K562 (cell line): Measurements from ENCODE around the gene SPRR2A. TPM values are rescaled to one million over a fixed set of nuclear protein-coding genes. Genes with fewer than 3 reads are reported as not detected.

ENCODE experiments used
- ARHGAP35 ChIP-seq: fragments of 450-650 bp; IDR thresholded peaks from 2 replicates; pipeline ENCODE4 v1.6.1; 2018; ENCODE audit not compliant: partially characterized antibody
- C11orf30 ChIP-seq: fragments of 450-650 bp; IDR thresholded peaks from 2 replicates; pipeline ENCODE4 v1.6.1; 2016; ENCODE audit warnings: low read depth, mild to moderate bottlenecking
- LCOR ChIP-seq: sonication (generic); formaldehyde crosslinking; IDR thresholded peaks from 2 replicates; pipeline ENCODE4 v1.8.0; 2022; ENCODE audit warnings: mild to moderate bottlenecking, missing genetic modification reagents
- NELFE ChIP-seq: IDR thresholded peaks from 2 replicates; pipeline ENCODE4 v1.6.1; 2011; ENCODE audit warnings: mild to moderate bottlenecking; ENCODE audit not compliant: insufficient read depth, insufficient read length
- SUPT5H ChIP-seq: fragments of 450-650 bp; IDR thresholded peaks from 2 replicates; pipeline ENCODE4 v1.6.1; 2016
- TAL1 ChIP-seq: fragments of 450-650 bp; IDR thresholded peaks from 2 replicates; pipeline ENCODE4 v1.6.1; 2016; ENCODE audit warnings: mild to moderate bottlenecking
- XRCC3 ChIP-seq: fragments of 450-650 bp; IDR thresholded peaks from 2 replicates; pipeline ENCODE4 v1.6.1; 2017; ENCODE audit warnings: mild to moderate bottlenecking, moderate library complexity
- ZNF263 ChIP-seq: sonication (generic); formaldehyde crosslinking; IDR thresholded peaks from 2 replicates; pipeline ENCODE4 v1.8.0; 2022; ENCODE audit warnings: mild to moderate bottlenecking, missing genetic modification reagents, borderline replicate concordance
- ZNF436 ChIP-seq: fragments of 250-450, 450-650 bp; sonication (Bioruptor Pico); formaldehyde crosslinking; IDR thresholded peaks from 2 replicates; pipeline ENCODE4 v1.7.0; 2020; ENCODE audit warnings: mild to moderate bottlenecking
- ZNF586 ChIP-seq: fragments of 450-650 bp; formaldehyde crosslinking; conservative IDR thresholded peaks from 2 replicates; pipeline ENCODE4 v1.4.0; 2020; ENCODE audit warnings: mild to moderate bottlenecking, moderate library complexity
- ZSCAN29 ChIP-seq: fragments of 450-650 bp; IDR thresholded peaks from 2 replicates; pipeline ENCODE4 v1.6.1; 2017
- polyA plus RNA-seq, 8 experiments: library from polyadenylated mRNA; depleted of rRNA in 4 of 8; stranded (reverse) in 5 of 8; unstranded in 3 of 8; fragments of >200 nt; fragmentation: Nextera tagmentation in 2 of 8; fragmentation: Illumina TruSeq in 1 of 8; extraction: Ambion mirVana in 2 of 8; extraction: Trizol in 1 of 8; gene quantifications; 2 replicates each; pipeline versions ENCODE4 v1.2.1 to v1.2.3, GENCODE V29; 2011 to 2014; ENCODE audit warnings: inconsistent platforms in 1 of 8, missing spikeins in 1 of 8
- total RNA-seq, 7 experiments: library from RNA; depleted of rRNA in 6 of 7; stranded (reverse); fragments of >200 nt in 6 of 7; fragmentation: Illumina TruSeq in 2 of 7; extraction: Trizol in 2 of 7; gene quantifications; 2 replicates each; pipeline versions ENCODE4 v1.2.1 to v1.2.3, GENCODE V29; 2011 to 2021; ENCODE audit warnings: low replicate concordance in 1 of 7
- TF ChIP-seq, protein P1 (sequence below), 2 experiments: IDR thresholded peaks; 2 replicates each; pipeline ENCODE4 v1.6.1; 2011; ENCODE audit warnings: borderline replicate concordance in 1 of 2, control low read depth in 1 of 2, low read depth in 1 of 2, low read length in 1 of 2, mild to moderate bottlenecking in 1 of 2, mixed read lengths in 1 of 2, moderate library complexity in 1 of 2; ENCODE audit not compliant: insufficient read depth in 1 of 2, insufficient read length in 1 of 2, poor library complexity in 1 of 2, severe bottlenecking in 1 of 2; ENCODE audit errors: extremely low read depth in 1 of 2
- TF ChIP-seq, protein P2 (sequence below): fragments of 450-650 bp; IDR thresholded peaks from 2 replicates; pipeline ENCODE4 v1.6.1; 2017; ENCODE audit warnings: antibody characterized with exemption, mild to moderate bottlenecking
- TF ChIP-seq, protein P3 (sequence below): sonication (generic); formaldehyde crosslinking; IDR thresholded peaks from 2 replicates; pipeline ENCODE4 v1.8.1; 2023; ENCODE audit warnings: mild to moderate bottlenecking, missing genetic modification reagents, moderate library complexity
- TF ChIP-seq, protein P4 (sequence below): fragments of 450-650 bp; IDR thresholded peaks from 2 replicates; pipeline ENCODE4 v1.6.1; 2018; ENCODE audit warnings: mild to moderate bottlenecking, low read depth; ENCODE audit not compliant: partially characterized antibody

SPRR2A gene
- total and polyA plus RNA-seq, 9 of the 15 experiments (the other 6 are each of a cell fraction or from before 2014, with no cell fraction given), result 0.17 TPM; not detected in 8

DNA sequence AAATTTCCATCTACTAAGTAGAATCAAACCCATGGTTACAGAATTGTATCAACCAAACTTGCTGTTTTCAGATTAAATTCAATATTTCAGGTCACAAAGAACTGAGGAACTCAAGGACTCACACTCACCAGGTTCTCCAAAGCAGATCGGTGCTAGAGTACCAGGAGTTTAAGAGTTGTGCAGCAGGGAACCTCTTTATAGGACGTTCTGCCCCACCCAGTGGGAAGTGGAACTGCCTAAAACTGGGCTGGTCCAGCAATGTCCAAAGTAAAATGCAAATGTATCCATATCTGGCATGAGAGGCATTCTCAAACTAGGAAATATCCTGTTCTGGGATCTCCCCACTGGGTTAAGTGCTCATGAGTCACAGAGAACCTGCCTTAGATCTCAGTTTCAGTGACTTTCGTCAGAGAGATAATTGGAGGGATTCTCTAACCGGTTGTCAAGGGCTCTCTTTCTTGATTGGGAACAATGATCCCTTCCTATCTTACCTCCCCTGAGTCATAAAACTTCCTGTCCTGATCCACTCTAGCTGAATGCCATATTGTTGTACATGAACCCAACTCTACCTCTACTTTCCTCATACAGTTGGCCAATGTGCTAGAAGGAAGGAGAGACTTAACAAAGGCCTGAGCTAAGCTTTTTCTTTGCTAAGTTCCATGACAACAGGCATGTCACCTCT lies 16.2 kb downstream of the SPRR2A start, which contains the start of gene SPRR2D (continued):
- TF ChIP-seq NELFE (no peak), ZNF586 (CRISPR knock-in tag) (no peak), XRCC3 (no peak), TAL1 (no peak), ZNF263 (CRISPR knock-in tag) (no peak), LCOR (CRISPR knock-in tag) (no peak), ARHGAP35 (no peak), SUPT5H (no peak), ZSCAN29 (no peak), C11orf30 (no peak), ZNF436 (CRISPR knock-in tag) (no peak)
- TF ChIP-seq, protein P1, sequence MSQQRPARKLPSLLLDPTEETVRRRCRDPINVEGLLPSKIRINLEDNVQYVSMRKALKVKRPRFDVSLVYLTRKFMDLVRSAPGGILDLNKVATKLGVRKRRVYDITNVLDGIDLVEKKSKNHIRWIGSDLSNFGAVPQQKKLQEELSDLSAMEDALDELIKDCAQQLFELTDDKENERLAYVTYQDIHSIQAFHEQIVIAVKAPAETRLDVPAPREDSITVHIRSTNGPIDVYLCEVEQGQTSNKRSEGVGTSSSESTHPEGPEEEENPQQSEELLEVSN (IDR thresholded peaks at IDR 0.05; ENCODE audit: borderline replicate concordance in 1 of 2, extremely low read depth in 1 of 2, insufficient read depth in 1 of 2, insufficient read length in 1 of 2, low read depth in 1 of 2, low read length in 1 of 2, poor library complexity in 1 of 2, severe bottlenecking in 1 of 2), result no peak
- TF ChIP-seq, protein P2, sequence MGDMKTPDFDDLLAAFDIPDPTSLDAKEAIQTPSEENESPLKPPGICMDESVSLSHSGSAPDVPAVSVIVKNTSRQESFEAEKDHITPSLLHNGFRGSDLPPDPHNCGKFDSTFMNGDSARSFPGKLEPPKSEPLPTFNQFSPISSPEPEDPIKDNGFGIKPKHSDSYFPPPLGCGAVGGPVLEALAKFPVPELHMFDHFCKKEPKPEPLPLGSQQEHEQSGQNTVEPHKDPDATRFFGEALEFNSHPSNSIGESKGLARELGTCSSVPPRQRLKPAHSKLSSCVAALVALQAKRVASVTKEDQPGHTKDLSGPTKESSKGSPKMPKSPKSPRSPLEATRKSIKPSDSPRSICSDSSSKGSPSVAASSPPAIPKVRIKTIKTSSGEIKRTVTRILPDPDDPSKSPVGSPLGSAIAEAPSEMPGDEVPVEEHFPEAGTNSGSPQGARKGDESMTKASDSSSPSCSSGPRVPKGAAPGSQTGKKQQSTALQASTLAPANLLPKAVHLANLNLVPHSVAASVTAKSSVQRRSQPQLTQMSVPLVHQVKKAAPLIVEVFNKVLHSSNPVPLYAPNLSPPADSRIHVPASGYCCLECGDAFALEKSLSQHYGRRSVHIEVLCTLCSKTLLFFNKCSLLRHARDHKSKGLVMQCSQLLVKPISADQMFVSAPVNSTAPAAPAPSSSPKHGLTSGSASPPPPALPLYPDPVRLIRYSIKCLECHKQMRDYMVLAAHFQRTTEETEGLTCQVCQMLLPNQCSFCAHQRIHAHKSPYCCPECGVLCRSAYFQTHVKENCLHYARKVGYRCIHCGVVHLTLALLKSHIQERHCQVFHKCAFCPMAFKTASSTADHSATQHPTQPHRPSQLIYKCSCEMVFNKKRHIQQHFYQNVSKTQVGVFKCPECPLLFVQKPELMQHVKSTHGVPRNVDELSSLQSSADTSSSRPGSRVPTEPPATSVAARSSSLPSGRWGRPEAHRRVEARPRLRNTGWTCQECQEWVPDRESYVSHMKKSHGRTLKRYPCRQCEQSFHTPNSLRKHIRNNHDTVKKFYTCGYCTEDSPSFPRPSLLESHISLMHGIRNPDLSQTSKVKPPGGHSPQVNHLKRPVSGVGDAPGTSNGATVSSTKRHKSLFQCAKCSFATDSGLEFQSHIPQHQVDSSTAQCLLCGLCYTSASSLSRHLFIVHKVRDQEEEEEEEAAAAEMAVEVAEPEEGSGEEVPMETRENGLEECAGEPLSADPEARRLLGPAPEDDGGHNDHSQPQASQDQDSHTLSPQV, result no peak
- TF ChIP-seq, protein P3, sequence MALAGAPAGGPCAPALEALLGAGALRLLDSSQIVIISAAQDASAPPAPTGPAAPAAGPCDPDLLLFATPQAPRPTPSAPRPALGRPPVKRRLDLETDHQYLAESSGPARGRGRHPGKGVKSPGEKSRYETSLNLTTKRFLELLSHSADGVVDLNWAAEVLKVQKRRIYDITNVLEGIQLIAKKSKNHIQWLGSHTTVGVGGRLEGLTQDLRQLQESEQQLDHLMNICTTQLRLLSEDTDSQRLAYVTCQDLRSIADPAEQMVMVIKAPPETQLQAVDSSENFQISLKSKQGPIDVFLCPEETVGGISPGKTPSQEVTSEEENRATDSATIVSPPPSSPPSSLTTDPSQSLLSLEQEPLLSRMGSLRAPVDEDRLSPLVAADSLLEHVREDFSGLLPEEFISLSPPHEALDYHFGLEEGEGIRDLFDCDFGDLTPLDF, result no peak
- TF ChIP-seq, protein P4, sequence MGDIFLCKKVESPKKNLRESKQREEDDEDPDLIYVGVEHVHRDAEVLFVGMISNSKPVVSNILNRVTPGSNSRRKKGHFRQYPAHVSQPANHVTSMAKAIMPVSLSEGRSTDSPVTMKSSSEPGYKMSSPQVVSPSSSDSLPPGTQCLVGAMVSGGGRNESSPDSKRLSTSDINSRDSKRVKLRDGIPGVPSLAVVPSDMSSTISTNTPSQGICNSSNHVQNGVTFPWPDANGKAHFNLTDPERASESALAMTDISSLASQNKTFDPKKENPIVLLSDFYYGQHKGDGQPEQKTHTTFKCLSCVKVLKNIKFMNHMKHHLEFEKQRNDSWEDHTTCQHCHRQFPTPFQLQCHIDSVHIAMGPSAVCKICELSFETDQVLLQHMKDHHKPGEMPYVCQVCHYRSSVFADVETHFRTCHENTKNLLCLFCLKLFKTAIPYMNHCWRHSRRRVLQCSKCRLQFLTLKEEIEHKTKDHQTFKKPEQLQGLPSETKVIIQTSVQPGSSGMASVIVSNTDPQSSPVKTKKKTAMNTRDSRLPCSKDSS, result no peak
